Neural cell (in vitro differentiated cells): ENCODE data around the gene MYO3B. TPM values are rescaled to one million over a fixed set of nuclear protein-coding genes. Genes with fewer than 3 reads are reported as not detected.

Experiments used
- H2AFZ ChIP-seq: fragments of 200-600, 300-800 bp; sonication (generic), shearing (Covaris generic); 2 replicates; pipeline ENCODE4 v1.6.0; 2014; ENCODE audit warnings: low read depth, mild to moderate bottlenecking, antibody characterized with exemption, low read length, moderate library complexity
- H3F3A ChIP-seq: fragments of 200-600 bp; shearing (Covaris generic); 2 replicates; pipeline ENCODE4 v1.6.1; 2016; ENCODE audit warnings: mild to moderate bottlenecking, moderate library complexity, mixed read lengths, antibody characterized with exemption, low read length; ENCODE audit not compliant: insufficient read depth, poor library complexity, severe bottlenecking
- H3K27ac ChIP-seq: fragments of 200-600, 300-800 bp; sonication (generic), shearing (Covaris generic); 2 replicates; pipeline ENCODE4 v1.5.1; 2014; ENCODE audit warnings: mild to moderate bottlenecking, low read length, moderate library complexity
- H3K27me3 ChIP-seq: fragments of 300-800, 200-600 bp; sonication (generic), shearing (Covaris generic); 2 replicates; pipeline ENCODE4 v1.6.0; 2014; ENCODE audit warnings: mild to moderate bottlenecking, low read depth, low read length, moderate library complexity; ENCODE audit not compliant: insufficient read depth
- H3K36me3 ChIP-seq: fragments of 300-800, 200-600 bp; sonication (generic), shearing (Covaris generic); 2 replicates; pipeline ENCODE4 v1.5.1; 2014; ENCODE audit warnings: mild to moderate bottlenecking, antibody characterized with exemption, low read length, moderate library complexity; ENCODE audit not compliant: insufficient read depth
- H3K4me2 ChIP-seq: fragments of 300-800, 200-600 bp; sonication (generic), shearing (Covaris generic); 2 replicates; pipeline ENCODE4 v1.6.0; 2014; ENCODE audit warnings: mild to moderate bottlenecking, low read length
- H3K4me3 ChIP-seq: fragments of 300-800, 200-600 bp; sonication (generic), shearing (Covaris generic); 2 replicates; pipeline ENCODE4 v1.5.1; 2014; ENCODE audit warnings: mild to moderate bottlenecking, low read length, moderate library complexity
- H3K79me2 ChIP-seq: fragments of 200-600 bp; shearing (Covaris generic); replicated peaks from 2 replicates; pipeline ENCODE4 v1.6.0; 2014; ENCODE audit warnings: mild to moderate bottlenecking, low read length, moderate library complexity; ENCODE audit not compliant: insufficient read depth
- H3K9ac ChIP-seq: fragments of 300-800, 200-600 bp; sonication (generic), shearing (Covaris generic); 2 replicates; pipeline ENCODE4 v1.6.1; 2016; ENCODE audit warnings: mild to moderate bottlenecking, low read length, mixed read lengths
- H3K9me2 ChIP-seq: fragments of 200-600 bp; shearing (Covaris generic); 2 replicates; pipeline ENCODE4 v1.6.1; 2016; ENCODE audit warnings: mild to moderate bottlenecking, low read length, mixed read lengths; ENCODE audit not compliant: insufficient read depth
- H3K9me3 ChIP-seq: fragments of 200-600, 300-800 bp; sonication (generic), shearing (Covaris generic); 2 replicates; pipeline ENCODE4 v1.6.1; 2016; ENCODE audit warnings: mild to moderate bottlenecking, mixed run types, low read length, moderate library complexity, mixed read lengths
- H4K20me1 ChIP-seq: fragments of 200-600 bp; shearing (Covaris generic); 2 replicates; pipeline ENCODE4 v1.6.1; 2016; ENCODE audit warnings: mild to moderate bottlenecking, mixed run types; ENCODE audit not compliant: insufficient read depth
- EP300 ChIP-seq: fragments of 450-650 bp; conservative IDR thresholded peaks from 2 replicates; pipeline ENCODE4 v1.6.1; 2014; ENCODE audit warnings: antibody characterized with exemption, mild to moderate bottlenecking, moderate library complexity; ENCODE audit not compliant: poor library complexity, severe bottlenecking
- EZH2 ChIP-seq: fragments of 200-600, 300-800 bp; shearing (Covaris generic), sonication (generic); IDR thresholded peaks from 2 replicates; pipeline ENCODE4 v1.6.1; 2014; ENCODE audit warnings: antibody characterized with exemption, low read length, borderline replicate concordance, mild to moderate bottlenecking; ENCODE audit not compliant: insufficient read depth, poor library complexity, severe bottlenecking
- MXI1 ChIP-seq: fragments of 450-650 bp; conservative IDR thresholded peaks from 2 replicates; pipeline ENCODE4 v1.6.1; 2014; ENCODE audit warnings: antibody characterized with exemption, mild to moderate bottlenecking; ENCODE audit not compliant: poor library complexity, severe bottlenecking
- POLR2AphosphoS5 ChIP-seq: IDR thresholded peaks from 2 replicates; pipeline ENCODE4 v1.6.1; 2012
- RAD21 ChIP-seq: fragments of 450-650 bp; conservative IDR thresholded peaks from 2 replicates; pipeline ENCODE4 v1.6.1; 2014; ENCODE audit warnings: antibody characterized with exemption, mild to moderate bottlenecking, moderate library complexity
- SMC3 ChIP-seq: fragments of 450-650 bp; conservative IDR thresholded peaks from 2 replicates; pipeline ENCODE4 v1.6.1; 2014; ENCODE audit warnings: antibody characterized with exemption, mild to moderate bottlenecking, moderate library complexity; ENCODE audit not compliant: poor library complexity
- TAF1 ChIP-seq: IDR thresholded peaks from 2 replicates; pipeline ENCODE4 v1.6.1; 2012; ENCODE audit warnings: low read depth
- polyA plus RNA-seq: library from polyadenylated mRNA; depleted of rRNA; stranded (reverse); fragments of >200 nt; gene quantifications from 2 replicates; pipeline ENCODE4 v1.2.3, GENCODE V29; 2014
- TF ChIP-seq, protein P1 (sequence below): fragments of 450-650 bp; IDR thresholded peaks from 2 replicates; pipeline ENCODE4 v1.5.1; 2014; ENCODE audit warnings: antibody characterized with exemption, mild to moderate bottlenecking, moderate library complexity; ENCODE audit not compliant: poor library complexity, severe bottlenecking
- TF ChIP-seq, protein P2 (sequence below): IDR thresholded peaks from 2 replicates; pipeline ENCODE4 v1.6.1; 2012; ENCODE audit warnings: borderline replicate concordance

MYO3B gene
- polyA plus RNA-seq, 1 donor from 2014 or later, result 0.11 TPM

DNA sequence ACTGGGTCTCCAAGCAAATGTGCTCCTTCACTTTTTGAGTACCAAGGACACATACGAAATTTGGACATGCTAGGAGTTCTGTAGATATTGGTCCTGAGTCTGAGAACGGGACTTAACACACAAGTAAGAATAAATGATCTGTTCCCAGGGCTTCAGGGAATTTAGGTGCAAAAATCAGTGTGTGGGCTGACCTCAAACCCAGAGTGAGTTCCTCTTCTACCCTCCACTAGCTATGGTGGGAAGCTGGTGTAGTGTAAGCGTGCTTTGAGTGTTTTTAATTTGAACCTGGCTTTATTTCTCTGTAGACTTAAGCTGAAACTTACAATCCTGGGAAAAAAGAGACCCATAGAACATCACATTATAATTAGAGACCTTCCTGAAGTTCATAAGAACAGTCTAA lies 50.5 kb downstream of the MYO3B start:
- TF ChIP-seq EP300 (no peak), TAF1 (no peak), RAD21 (no peak), SMC3 (no peak), POLR2AphosphoS5 (no peak), EZH2 (no peak)
- TF ChIP-seq, protein P1, sequence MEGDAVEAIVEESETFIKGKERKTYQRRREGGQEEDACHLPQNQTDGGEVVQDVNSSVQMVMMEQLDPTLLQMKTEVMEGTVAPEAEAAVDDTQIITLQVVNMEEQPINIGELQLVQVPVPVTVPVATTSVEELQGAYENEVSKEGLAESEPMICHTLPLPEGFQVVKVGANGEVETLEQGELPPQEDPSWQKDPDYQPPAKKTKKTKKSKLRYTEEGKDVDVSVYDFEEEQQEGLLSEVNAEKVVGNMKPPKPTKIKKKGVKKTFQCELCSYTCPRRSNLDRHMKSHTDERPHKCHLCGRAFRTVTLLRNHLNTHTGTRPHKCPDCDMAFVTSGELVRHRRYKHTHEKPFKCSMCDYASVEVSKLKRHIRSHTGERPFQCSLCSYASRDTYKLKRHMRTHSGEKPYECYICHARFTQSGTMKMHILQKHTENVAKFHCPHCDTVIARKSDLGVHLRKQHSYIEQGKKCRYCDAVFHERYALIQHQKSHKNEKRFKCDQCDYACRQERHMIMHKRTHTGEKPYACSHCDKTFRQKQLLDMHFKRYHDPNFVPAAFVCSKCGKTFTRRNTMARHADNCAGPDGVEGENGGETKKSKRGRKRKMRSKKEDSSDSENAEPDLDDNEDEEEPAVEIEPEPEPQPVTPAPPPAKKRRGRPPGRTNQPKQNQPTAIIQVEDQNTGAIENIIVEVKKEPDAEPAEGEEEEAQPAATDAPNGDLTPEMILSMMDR, result no peak

DNA sequence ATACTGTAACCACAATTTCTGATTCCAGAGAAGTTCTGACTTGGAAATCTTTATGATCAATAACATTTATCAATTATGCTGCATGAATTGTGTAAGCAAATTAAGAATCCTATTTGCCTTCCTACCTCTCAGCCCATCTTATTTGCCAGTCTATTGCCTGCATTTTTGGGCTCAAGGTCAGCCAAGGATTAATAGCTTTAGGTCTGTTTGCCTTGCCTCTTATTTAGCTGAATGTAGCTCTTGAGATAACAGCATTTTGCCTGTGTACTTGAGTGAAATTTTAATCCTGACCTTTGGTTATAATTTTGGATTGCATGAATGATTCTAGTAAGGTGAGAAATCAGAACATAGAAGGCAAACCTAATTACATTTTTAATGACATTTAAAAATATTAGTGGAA lies 51.2 kb downstream of the MYO3B start:
- TF ChIP-seq EZH2 (no peak), RAD21 (no peak), MXI1 (no peak), TAF1 (no peak), POLR2AphosphoS5 (no peak), SMC3 (no peak), EP300 (no peak)
- TF ChIP-seq, protein P1, result no peak
- TF ChIP-seq, protein P2, sequence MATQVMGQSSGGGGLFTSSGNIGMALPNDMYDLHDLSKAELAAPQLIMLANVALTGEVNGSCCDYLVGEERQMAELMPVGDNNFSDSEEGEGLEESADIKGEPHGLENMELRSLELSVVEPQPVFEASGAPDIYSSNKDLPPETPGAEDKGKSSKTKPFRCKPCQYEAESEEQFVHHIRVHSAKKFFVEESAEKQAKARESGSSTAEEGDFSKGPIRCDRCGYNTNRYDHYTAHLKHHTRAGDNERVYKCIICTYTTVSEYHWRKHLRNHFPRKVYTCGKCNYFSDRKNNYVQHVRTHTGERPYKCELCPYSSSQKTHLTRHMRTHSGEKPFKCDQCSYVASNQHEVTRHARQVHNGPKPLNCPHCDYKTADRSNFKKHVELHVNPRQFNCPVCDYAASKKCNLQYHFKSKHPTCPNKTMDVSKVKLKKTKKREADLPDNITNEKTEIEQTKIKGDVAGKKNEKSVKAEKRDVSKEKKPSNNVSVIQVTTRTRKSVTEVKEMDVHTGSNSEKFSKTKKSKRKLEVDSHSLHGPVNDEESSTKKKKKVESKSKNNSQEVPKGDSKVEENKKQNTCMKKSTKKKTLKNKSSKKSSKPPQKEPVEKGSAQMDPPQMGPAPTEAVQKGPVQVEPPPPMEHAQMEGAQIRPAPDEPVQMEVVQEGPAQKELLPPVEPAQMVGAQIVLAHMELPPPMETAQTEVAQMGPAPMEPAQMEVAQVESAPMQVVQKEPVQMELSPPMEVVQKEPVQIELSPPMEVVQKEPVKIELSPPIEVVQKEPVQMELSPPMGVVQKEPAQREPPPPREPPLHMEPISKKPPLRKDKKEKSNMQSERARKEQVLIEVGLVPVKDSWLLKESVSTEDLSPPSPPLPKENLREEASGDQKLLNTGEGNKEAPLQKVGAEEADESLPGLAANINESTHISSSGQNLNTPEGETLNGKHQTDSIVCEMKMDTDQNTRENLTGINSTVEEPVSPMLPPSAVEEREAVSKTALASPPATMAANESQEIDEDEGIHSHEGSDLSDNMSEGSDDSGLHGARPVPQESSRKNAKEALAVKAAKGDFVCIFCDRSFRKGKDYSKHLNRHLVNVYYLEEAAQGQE, result no peak
- Histone ChIP-seq H2AFZ (no peak overlapping the region), H3K9me3 (no peaks in the 10 kb centered on the region), H3K27ac (no peak overlapping the region), H4K20me1 (no peaks in the 10 kb centered on the region), H3K9ac (no peak overlapping the region), H3K27me3 (no peaks in the 10 kb centered on the region), H3K9me2 (no peaks in the 10 kb centered on the region), H3K4me3 (no peak overlapping the region), H3K36me3 (no peaks in the 10 kb centered on the region), H3K79me2 (no peaks in the 10 kb centered on the region), H3K4me2 (no peak overlapping the region), H3F3A (no peaks in the 10 kb centered on the region)

More for the DNA sequence above, 50.5 kb downstream of the MYO3B start:
- Histone ChIP-seq H4K20me1 (no peaks in the 10 kb centered on the region), H3K79me2 (no peaks in the 10 kb centered on the region), H3K9ac (no peak overlapping the region), H2AFZ (no peak overlapping the region), H3K4me3 (no peak overlapping the region), H3K9me3 (no peaks in the 10 kb centered on the region), H3K36me3 (no peaks in the 10 kb centered on the region), H3F3A (no peaks in the 10 kb centered on the region), H3K27ac (no peak overlapping the region), H3K27me3 (no peaks in the 10 kb centered on the region), H3K9me2 (no peaks in the 10 kb centered on the region), H3K4me2 (no peak overlapping the region)
